Measurements from ENCODE around the gene TBC1D9B. TPM values are rescaled to one million over a fixed set of nuclear protein-coding genes. Genes with fewer than 3 reads are reported as not detected.

The TBC1D9B gene
- total and polyA plus RNA-seq, 2 of the 13 experiments (the other 11 are each of a cell fraction or from before 2014, with no cell fraction given): 35.0 to 50.0 TPM

GRCh38 chr5:179822059-179822432 is 85.7 kb downstream of the TBC1D9B start:
- POLR2A ChIA-PET: interaction anchor here (0.6 to 1.8 kb wide), 12 partner anchors 8 to 90 kb away, joined by 3 to 11 read pairs (median 4); partner anchors contain the start of genes MGAT4B and MRNIP
- intact Hi-C loops (cut with micrococcal nuclease; ENCODE audit: unreplicated experiment) (no loop called here), in situ Hi-C loops (cut with HindIII; ENCODE audit: extremely low pct_ligation_motif_present, low pct_unique_long_range_greater_than_20kb) (no loop called here)
- BruUV-seq (replicated peaks): TSS peak; percentile 70
- ATAC-seq (no peak), DNase-seq (ENCODE audit: low spot score) (no peak), FAIRE-seq (no peak)
- Histone ChIP-seq H3K9ac (ENCODE audit: insufficient read depth, low read depth, low read length) (peak overlapping the region; percentile 100), H3K4me2 (ENCODE audit: low read depth, low read length) (peak overlapping the region; percentile 92), H4K20me1 (ENCODE audit: insufficient read depth, low read length) (peaks cover 51% of the 10 kb centered on the region), H3K27ac (ENCODE audit: extremely low read length, insufficient read depth, low read length) (peak overlapping the region; percentile 99), H3K4me1 (ENCODE audit: insufficient read depth, low read length) (peaks cover 83% of the 10 kb centered on the region), H3K27me3 (ENCODE audit: control insufficient read depth in 1 of 2, insufficient read depth in 2 of 2, low read length in 2 of 2) (no peaks in the 10 kb centered on the region), H3K9me3 (ENCODE audit: low read length) (no peaks in the 10 kb centered on the region), H2AFZ (ENCODE audit: low read length) (no peak overlapping the region), H3K36me3 (replicated peaks in 1 of 2; ENCODE audit: control insufficient read depth in 1 of 2, insufficient read depth in 2 of 2, low read length in 2 of 2) (peaks cover 15 to 32% of the 10 kb centered on the region in 2 experiments), H3K4me3 (replicated peaks in 1 of 3; ENCODE audit: insufficient read depth in 1 of 3, low read depth in 2 of 3, low read length in 3 of 3) (peak overlapping the region; percentile 97 to 99 (median 99)), H3K79me2 (ENCODE audit: insufficient read depth, low read length) (peaks cover 49% of the 10 kb centered on the region)
- WGBS (ENCODE audit: low lambda C conversion rate): 46% methylated on average over 3 of the region's 3 CpGs
- CTCF ChIA-PET (ENCODE audit: low intra/inter-chr PET ratio, low total read pairs): no interaction called here
- TF ChIP-seq POLR2G (IDR thresholded peaks at IDR 0.05; ENCODE audit: low read depth, low read length) (peak; percentile 18; the same call in 1 of the 2 replicates), ZZZ3 (CRISPR knock-in tag; IDR thresholded peaks at IDR 0.05; ENCODE audit: borderline replicate concordance) (0 out of 2 replicates have a peak, but pooled peaks have one; percentile 32), PAF1 (CRISPR knock-in tag; IDR thresholded peaks at IDR 0.05) (peak; percentile 24; the same call in 1 of the 2 replicates), SMYD3 (CRISPR knock-in tag; IDR thresholded peaks at IDR 0.05) (0 out of 2 replicates have a peak, but pooled peaks have one; percentile 1), CENPT (CRISPR knock-in tag; IDR thresholded peaks at IDR 0.05; ENCODE audit: low read depth) (no peak), ZNF512 (CRISPR knock-in tag; IDR thresholded peaks at IDR 0.05) (no peak), RBM22 (optimal IDR thresholded peaks at IDR 0.05; ENCODE audit: low read length) (peak; percentile 79)

Data from HepG2 (cell line).